SK-N-SH treated with all-trans-retinoic acid at 6 μM for 48 hours (cell line): Measurements from ENCODE around the gene FRRS1.

Experiments
- ATAC-seq: fragments of 200-7000 bp; cut with Tn5 transposase; 3 replicates; pipeline ENCODE4 v1.9.1; 2020; ENCODE audit warnings: mild to moderate bottlenecking, moderate library complexity
- ARNTL ChIP-seq: fragments of 450-650 bp; formaldehyde crosslinking; IDR thresholded peaks from 2 replicates; pipeline ENCODE4 v1.5.0; 2020; ENCODE audit warnings: low read depth, mild to moderate bottlenecking, moderate library complexity, borderline replicate concordance
- BACH2 ChIP-seq: fragments of 250-450 bp; sonication (Bioruptor Pico); IDR thresholded peaks from 2 replicates; pipeline ENCODE4 v1.9.0; 2021; ENCODE audit warnings: mild to moderate bottlenecking, borderline replicate concordance
- CREB5 ChIP-seq: fragments of 250-450 bp; sonication (Bioruptor Pico); IDR thresholded peaks from 2 replicates; pipeline ENCODE4 v1.5.1; 2020; ENCODE audit warnings: low read depth, mild to moderate bottlenecking, moderate library complexity
- CSDC2 ChIP-seq: fragments of 250-450 bp; sonication (Bioruptor Pico); IDR thresholded peaks from 2 replicates; pipeline ENCODE4 v1.5.0; 2020; ENCODE audit warnings: mild to moderate bottlenecking, moderate library complexity
- ESRRG ChIP-seq: fragments of 250-450 bp; sonication (Bioruptor Pico); IDR thresholded peaks from 2 replicates; pipeline ENCODE4 v1.6.1; 2021; ENCODE audit warnings: mild to moderate bottlenecking
- GLIS3 ChIP-seq: fragments of 250-450 bp; sonication (Bioruptor Pico); IDR thresholded peaks from 2 replicates; pipeline ENCODE4 v1.5.0; 2020; ENCODE audit warnings: mild to moderate bottlenecking, moderate library complexity
- ISL1 ChIP-seq: fragments of 250-450 bp; sonication (Bioruptor Pico); IDR thresholded peaks from 2 replicates; pipeline ENCODE4 v2.1.2; 2022; ENCODE audit warnings: mild to moderate bottlenecking, moderate library complexity
- OSR1 ChIP-seq: fragments of 250-450 bp; sonication (Bioruptor Pico); IDR thresholded peaks from 2 replicates; pipeline ENCODE4 v1.8.0; 2022; ENCODE audit warnings: moderate library complexity, mild to moderate bottlenecking, inconsistent platforms
- PATZ1 ChIP-seq: fragments of 250-450 bp; sonication (Bioruptor Pico); IDR thresholded peaks from 2 replicates; pipeline ENCODE4 v1.8.0; 2020; ENCODE audit warnings: mild to moderate bottlenecking, moderate library complexity, borderline replicate concordance
- PPARA ChIP-seq: fragments of 250-450 bp; sonication (Bioruptor Pico); IDR thresholded peaks from 2 replicates; pipeline ENCODE4 v1.5.0; 2020; ENCODE audit warnings: mild to moderate bottlenecking, borderline replicate concordance
- RARB ChIP-seq: fragments of 250-450 bp; sonication (Bioruptor Pico); IDR thresholded peaks from 2 replicates; pipeline ENCODE4 v1.8.0; 2021; ENCODE audit warnings: mild to moderate bottlenecking, moderate library complexity
- SNAI2 ChIP-seq: fragments of 250-450 bp; sonication (Bioruptor Pico); IDR thresholded peaks from 2 replicates; pipeline ENCODE4 v1.5.0; 2020; ENCODE audit warnings: mild to moderate bottlenecking, moderate library complexity
- TCF4 ChIP-seq: fragments of 250-450 bp; sonication (Bioruptor Pico); IDR thresholded peaks from 2 replicates; pipeline ENCODE4 v1.8.0; 2021; ENCODE audit warnings: mild to moderate bottlenecking, moderate library complexity, borderline replicate concordance
- TOX ChIP-seq: fragments of 250-450 bp; sonication (Bioruptor Pico); IDR thresholded peaks from 2 replicates; pipeline ENCODE4 v1.8.0; 2021; ENCODE audit warnings: mild to moderate bottlenecking, moderate library complexity, borderline replicate concordance
- TSHZ2 ChIP-seq: fragments of 250-450 bp; sonication (Bioruptor Pico); IDR thresholded peaks from 2 replicates; pipeline ENCODE4 v1.5.0; 2020; ENCODE audit warnings: mild to moderate bottlenecking, moderate library complexity
- ZC3H10 ChIP-seq: fragments of 250-450 bp; sonication (Bioruptor Pico); IDR thresholded peaks from 2 replicates; pipeline ENCODE4 v1.5.1; 2021; ENCODE audit warnings: mild to moderate bottlenecking, moderate library complexity
- ZFP3 ChIP-seq: fragments of 250-450 bp; sonication (Bioruptor Pico); IDR thresholded peaks from 2 replicates; pipeline ENCODE4 v1.5.0; 2020; ENCODE audit warnings: mild to moderate bottlenecking, moderate library complexity
- ZFP30 ChIP-seq: fragments of 450-650 bp; formaldehyde crosslinking; IDR thresholded peaks from 2 replicates; pipeline ENCODE4 v1.5.0; 2022; ENCODE audit warnings: mild to moderate bottlenecking, moderate library complexity
- ZNF565 ChIP-seq: fragments of 450-650 bp; formaldehyde crosslinking; conservative IDR thresholded peaks from 2 replicates; pipeline ENCODE4 v1.5.0; 2020; ENCODE audit warnings: low read depth, mild to moderate bottlenecking, moderate library complexity
- ZNF70 ChIP-seq: fragments of 450-650 bp; formaldehyde crosslinking; IDR thresholded peaks from 2 replicates; pipeline ENCODE4 v1.5.0; 2020; ENCODE audit warnings: mild to moderate bottlenecking, moderate library complexity
- ZNF8 ChIP-seq: fragments of 450-650 bp; formaldehyde crosslinking; IDR thresholded peaks from 2 replicates; pipeline ENCODE4 v1.5.0; 2020; ENCODE audit warnings: mild to moderate bottlenecking, moderate library complexity

FRRS1 gene

GRCh38 chr1:99691175-99691574 lies 75.3 kb downstream of the FRRS1 start (continued):
- TF ChIP-seq CREB5 (CRISPR knock-in tag) (no peak), ZNF565 (no peak), ISL1 (no peak), ZNF70 (no peak), BACH2 (CRISPR knock-in tag) (no peak), OSR1 (CRISPR knock-in tag) (no peak)
- TF ChIP-seq, all 23 proteins: peak for 0

GRCh38 chr1:99685516-99686180 lies 80.8 kb downstream of the FRRS1 start:
- no peak for TF ChIP-seq ZNF565
- TF ChIP-seq BACH2 (CRISPR knock-in tag): no peak
- TF ChIP-seq GLIS3 (CRISPR knock-in tag): no peak
- TF ChIP-seq ZFP30 (CRISPR knock-in tag): no peak
- TF ChIP-seq RARB: no peak
- no peak for TF ChIP-seq SNAI2 (CRISPR knock-in tag)
- no peak for TF ChIP-seq ISL1
- no peak for TF ChIP-seq OSR1 (CRISPR knock-in tag)
- no peak for TF ChIP-seq CSDC2 (CRISPR knock-in tag)
- no peak for TF ChIP-seq TOX (CRISPR knock-in tag)
- no peak for TF ChIP-seq ESRRG (CRISPR knock-in tag)
- TF ChIP-seq TSHZ2 (CRISPR knock-in tag): no peak
- no peak for TF ChIP-seq ZNF8
- no peak for TF ChIP-seq ZFP3
- no peak for TF ChIP-seq TCF4 (CRISPR knock-in tag)
- no peak for TF ChIP-seq ZC3H10 (CRISPR knock-in tag)
- no peak for TF ChIP-seq PPARA (CRISPR knock-in tag)

GRCh38 chr1:99682291-99682751 lies 84.1 kb downstream of the FRRS1 start:
- TF ChIP-seq ARNTL: no peak
- TF ChIP-seq, all 23 proteins: peak for 0

More at GRCh38 chr1:99685516-99686180, 80.8 kb downstream of the FRRS1 start:
- ATAC-seq: peak; percentile 99

GRCh38 chr1:99681583-99681982 lies 84.9 kb downstream of the FRRS1 start:
- no peak for ATAC-seq
- TF ChIP-seq ARNTL (no peak), CREB5 (CRISPR knock-in tag) (no peak), TCF4 (CRISPR knock-in tag) (no peak), TSHZ2 (CRISPR knock-in tag) (no peak), PATZ1 (no peak), ISL1 (no peak), BACH2 (CRISPR knock-in tag) (no peak)

More at GRCh38 chr1:99682291-99682751, 84.1 kb downstream of the FRRS1 start:
- no peak for ATAC-seq
